Fibroblast of lung (primary cell): ENCODE results near the gene SLMAP.

Experiments
- EZH2 ChIP-seq: IDR thresholded peaks from 2 replicates; pipeline ENCODE4 v1.5.1; 2012; ENCODE audit warnings: low read length, control low read depth, mild to moderate bottlenecking; ENCODE audit errors: missing control alignments
- TF ChIP-seq, protein P1 (sequence below), 2 donors: IDR thresholded peaks in 1 of 2; conservative IDR thresholded peaks in 1 of 2; 1 replicate in 1 of 2; 2 replicates in 1 of 2; pipeline ENCODE4 v1.5.1; 2011 to 2012; ENCODE audit warnings: low read length in 2 of 2, control low read depth in 1 of 2, inconsistent platforms in 1 of 2, low read depth in 1 of 2, mild to moderate bottlenecking in 1 of 2

DNA sequence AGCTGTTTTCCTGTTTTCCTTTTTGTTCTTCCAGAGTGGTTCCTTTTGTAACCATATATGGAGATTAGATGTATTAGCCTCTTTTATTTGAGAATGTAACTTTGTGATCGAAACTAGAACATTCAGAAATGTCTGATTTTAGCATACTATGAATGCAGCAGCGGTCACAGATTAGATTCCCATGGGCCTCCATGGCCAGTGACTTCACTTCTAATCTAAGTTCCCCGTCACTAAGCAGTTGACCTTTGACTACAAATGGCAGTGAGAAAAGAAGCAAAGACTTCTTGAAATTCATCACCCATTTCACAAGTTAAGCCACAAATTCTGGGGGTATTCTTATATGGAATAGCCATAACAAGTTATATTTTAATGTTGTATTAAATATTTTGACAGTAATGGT is 137.6 kb downstream of the SLMAP start:
- TF ChIP-seq, protein P1, sequence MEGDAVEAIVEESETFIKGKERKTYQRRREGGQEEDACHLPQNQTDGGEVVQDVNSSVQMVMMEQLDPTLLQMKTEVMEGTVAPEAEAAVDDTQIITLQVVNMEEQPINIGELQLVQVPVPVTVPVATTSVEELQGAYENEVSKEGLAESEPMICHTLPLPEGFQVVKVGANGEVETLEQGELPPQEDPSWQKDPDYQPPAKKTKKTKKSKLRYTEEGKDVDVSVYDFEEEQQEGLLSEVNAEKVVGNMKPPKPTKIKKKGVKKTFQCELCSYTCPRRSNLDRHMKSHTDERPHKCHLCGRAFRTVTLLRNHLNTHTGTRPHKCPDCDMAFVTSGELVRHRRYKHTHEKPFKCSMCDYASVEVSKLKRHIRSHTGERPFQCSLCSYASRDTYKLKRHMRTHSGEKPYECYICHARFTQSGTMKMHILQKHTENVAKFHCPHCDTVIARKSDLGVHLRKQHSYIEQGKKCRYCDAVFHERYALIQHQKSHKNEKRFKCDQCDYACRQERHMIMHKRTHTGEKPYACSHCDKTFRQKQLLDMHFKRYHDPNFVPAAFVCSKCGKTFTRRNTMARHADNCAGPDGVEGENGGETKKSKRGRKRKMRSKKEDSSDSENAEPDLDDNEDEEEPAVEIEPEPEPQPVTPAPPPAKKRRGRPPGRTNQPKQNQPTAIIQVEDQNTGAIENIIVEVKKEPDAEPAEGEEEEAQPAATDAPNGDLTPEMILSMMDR (conservative IDR thresholded peaks at IDR 0.05 in 1 of 2, IDR thresholded peaks at IDR 0.05 in 1 of 2; ENCODE audit: low read depth in 1 of 2, low read length in 2 of 2) = no peak
- TF ChIP-seq EZH2 = no peak
